GM21367 (cell line): ENCODE measurements around the gene H6PD.

ENCODE experiments used
- ATAC-seq: cut with Tn5 transposase; IDR thresholded peaks from one replicate; pipeline ENCODE4 v1.9.1; 2021; ENCODE audit not compliant: unreplicated experiment

The H6PD gene

DNA sequence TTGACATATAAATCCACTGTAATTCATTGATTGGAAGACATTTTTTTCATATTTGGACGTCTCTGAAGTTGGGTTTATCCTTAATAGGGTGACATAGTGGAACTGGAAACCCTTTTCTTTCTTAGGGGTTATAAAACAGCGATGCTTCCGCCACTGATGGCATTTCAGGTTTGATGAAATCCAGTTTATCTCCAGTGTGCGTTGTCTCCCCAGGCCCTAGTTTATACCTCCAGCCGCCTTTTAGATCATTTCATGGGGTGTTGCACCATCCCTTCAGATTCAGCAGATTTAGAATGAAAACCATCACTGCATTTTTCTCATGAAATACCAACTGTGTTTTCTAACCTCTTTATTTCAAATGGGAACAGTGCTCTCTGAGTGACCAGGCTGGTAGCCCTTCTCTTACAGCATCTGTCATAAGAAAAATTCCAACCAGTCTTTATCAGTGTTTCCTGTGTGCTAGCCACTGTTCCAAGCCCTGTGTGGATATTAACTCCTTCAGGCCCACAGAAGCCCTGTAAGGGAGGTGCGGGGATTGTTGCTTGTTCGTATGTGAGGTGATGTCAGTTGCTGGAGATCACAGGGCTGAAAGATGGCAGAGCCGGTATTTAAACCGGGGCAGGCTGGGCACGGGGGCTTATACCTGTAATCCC is 19.0 kb downstream of the H6PD start:
- ATAC-seq, result no peak

DNA sequence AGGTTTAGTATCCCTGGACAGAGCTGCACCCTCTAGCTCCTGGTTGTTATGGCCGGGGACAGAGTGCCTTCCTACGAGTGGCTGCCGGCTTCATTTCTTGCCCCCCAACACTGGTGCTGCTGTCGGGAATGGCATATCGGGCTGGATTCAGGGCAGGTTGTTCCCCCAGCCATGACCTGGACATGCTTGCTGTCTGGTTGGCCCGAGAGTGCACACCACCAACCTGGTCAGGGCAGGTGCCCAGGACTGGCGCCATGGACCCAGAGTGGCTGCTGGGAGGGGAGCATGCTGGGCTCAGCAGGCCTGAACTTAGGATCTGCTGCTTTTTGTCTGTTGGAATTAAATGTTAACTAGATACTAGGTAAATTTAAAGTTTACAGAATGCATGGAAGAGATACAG is 21.8 kb downstream of the H6PD start:
- ATAC-seq, result no peak

- no peak for ATAC-seq
Observed at GRCh38 chr1:9257851-9258250, 23.3 kb downstream of the H6PD start.

GRCh38 chr1:9258629-9259028 is 24.1 kb downstream of the H6PD start:
- no peak for ATAC-seq

DNA sequence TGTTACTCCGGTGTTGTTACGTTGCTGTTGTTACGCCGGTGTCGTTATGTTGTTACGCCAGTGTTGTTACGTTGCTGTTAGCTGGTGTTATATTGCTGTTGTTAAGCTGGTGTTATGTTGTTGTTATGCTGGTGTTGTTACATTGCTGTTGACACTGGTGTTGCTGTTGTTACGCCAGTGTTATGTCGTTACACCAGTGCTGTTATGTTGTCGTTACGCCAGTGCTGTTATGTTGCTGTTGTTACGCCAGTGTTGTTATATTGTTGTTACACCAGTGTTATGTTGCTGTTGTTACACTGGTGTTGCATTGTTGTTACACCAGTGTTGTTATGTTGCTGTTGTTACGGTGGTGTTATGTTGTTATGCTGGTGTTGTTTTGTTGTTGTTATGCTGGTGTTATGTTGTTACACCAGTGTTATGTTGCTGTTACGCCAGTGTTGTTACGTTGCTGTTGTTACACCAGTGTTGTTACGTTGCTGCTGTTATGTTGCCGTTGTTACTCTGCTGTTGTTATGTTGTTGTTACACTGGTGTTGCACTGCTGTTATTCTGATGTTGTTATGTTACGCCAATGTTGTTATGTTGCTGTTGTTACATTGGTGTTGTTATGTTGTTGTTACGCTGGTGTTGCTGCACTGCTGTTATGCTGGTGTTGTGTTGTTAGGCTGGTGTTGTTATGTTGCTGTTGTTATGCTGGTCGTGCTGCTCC is 25.6 kb downstream of the H6PD start:
- no peak for ATAC-seq

- ATAC-seq, result no peak
Observed at GRCh38 chr1:9261496-9261895, 26.9 kb downstream of the H6PD start.

DNA sequence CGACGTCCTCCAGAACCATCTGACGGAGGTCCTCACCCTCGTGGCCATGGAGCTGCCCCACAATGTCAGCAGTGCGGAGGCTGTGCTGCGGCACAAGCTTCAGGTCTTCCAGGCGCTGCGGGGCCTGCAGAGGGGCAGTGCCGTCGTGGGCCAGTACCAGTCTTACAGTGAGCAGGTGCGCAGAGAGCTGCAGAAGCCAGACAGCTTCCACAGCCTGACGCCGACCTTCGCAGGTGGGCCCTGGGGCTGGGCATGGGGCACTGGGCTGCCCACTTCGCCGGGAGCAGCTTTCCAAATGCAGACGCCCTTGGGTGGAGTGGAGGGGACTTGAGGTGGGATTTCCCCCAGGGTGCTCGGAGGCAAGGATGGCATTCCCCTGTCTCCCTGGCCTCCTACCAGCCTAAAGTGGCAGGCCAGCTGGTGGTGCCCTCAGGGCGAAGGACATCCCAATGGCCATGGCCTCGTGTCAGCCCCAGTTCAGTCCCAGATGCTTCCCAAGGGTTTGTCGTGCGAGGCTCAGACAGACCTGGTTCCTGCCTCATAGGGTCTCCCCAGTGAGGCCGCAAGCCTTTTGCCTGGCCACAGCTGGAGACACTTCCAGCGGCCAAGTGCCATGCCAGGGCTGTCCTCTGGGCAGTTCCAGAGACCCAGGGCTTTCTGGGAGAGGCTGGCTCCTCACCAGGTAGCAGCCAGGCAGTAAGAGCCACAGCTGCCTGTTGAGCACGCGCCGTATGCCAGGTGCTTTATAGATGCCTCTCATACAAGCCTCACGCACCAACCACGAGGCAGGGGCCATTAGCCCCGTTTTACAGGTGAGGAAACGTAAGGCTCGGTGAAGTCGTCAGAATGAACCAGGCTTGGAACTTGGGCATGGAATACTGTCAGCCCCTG is 27.8 kb downstream of the H6PD start:
- no peak for ATAC-seq

DNA sequence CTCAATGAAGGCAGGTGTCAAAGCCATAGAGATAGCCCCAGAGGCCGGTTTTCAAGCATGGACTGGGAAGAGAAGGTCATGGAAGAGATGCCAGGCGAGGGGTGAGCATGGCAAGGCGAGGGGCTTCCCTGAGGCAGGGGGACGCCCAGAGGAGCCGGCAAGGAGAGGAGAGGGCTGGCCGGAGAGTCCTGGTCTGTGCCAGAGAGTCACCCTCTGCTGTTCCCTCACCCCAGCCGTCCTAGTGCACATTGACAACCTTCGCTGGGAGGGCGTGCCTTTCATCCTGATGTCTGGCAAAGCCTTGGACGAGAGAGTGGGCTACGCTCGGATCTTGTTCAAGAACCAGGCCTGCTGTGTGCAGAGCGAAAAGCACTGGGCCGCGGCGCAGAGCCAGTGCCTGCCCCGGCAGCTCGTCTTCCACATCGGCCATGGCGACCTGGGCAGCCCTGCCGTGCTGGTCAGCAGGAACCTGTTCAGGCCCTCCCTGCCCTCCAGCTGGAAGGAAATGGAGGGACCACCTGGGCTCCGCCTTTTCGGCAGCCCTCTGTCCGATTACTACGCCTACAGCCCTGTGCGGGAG is 28.8 kb downstream of the H6PD start:
- ATAC-seq, result no peak

GRCh38 chr1:9263984-9264872 is 29.7 kb downstream of the H6PD start:
- no peak for ATAC-seq

DNA sequence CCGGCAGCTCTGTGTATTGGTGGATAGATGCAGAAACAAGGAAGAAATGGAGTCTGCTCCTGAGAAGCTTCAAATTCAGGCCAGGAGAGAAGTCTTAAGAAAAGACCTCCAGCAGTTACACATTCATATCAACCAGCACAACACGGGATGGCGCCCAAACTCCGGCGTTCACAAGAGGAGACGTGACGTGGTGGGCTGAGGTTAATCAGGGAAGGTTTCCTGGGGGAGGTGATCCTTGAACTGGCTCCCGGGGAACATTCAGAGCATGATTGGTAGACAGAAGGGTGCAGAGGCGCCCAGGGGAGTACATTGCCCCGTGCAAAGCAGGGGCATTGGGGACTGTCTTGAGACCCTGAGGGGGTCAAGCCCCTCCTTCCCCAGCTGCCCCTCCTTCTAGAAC is 30.5 kb downstream of the H6PD start:
- ATAC-seq, result no peak

DNA sequence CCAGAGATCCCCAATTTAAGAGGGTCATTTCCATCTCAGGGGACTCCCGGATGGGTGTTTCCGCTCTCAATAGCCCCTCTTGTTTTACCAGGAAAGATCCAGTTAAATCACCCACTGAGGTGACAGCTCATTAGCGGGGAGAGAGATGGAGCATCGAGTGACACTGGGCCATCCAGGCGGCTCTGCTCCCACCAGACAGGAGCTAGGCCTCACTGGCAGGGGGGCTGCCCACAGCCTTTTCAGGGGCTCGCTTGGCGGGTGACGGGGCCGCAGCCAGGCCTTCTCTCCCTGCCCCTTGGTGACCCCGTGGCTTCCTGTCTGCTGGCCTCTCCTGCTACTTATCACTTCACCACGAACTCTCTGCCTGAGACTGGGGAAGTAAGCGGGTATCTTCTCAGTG is 31.4 kb downstream of the H6PD start:
- ATAC-seq, result no peak

GRCh38 chr1:9267352-9267686 is 32.7 kb downstream of the H6PD start:
- ATAC-seq, result no peak

DNA sequence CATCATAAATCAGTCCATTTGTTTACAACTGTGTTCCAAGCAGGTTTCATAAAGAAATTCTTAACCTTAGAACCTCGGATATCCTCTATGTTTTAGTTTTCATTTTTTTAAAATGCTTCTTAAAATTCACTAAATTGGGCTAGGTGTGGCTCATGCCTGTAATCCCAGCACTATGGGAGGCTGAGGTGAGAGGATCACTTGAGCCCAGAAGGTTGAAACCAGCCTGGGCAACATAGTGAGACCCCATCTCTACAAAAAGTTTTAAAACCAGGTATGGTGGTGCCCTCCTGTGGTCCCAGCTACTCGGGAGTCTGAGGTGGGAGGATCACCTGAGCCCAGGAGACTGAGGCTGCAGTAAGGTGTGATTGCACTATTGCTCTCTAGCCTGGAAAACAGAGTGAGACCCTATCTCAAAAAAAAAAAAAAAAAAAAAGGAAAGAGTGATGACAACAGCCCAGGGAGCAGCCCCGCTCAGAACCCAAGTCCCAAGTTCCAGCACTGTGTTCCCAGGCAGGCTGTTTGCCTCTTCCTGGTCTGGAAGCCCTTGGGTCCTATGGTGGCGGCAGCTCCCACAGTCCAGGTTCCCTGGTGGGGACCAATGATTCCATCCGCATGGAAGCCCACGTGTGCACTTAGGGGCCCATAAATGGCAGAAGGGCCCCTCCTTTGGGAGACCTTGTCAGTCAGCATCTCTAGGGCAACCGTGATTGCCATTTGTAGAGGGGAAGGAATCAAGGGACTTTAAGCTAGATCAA is 33.4 kb downstream of the H6PD start:
- ATAC-seq, result no peak

GRCh38 chr1:9269078-9269501 is 34.5 kb downstream of the H6PD start:
- no peak for ATAC-seq

DNA sequence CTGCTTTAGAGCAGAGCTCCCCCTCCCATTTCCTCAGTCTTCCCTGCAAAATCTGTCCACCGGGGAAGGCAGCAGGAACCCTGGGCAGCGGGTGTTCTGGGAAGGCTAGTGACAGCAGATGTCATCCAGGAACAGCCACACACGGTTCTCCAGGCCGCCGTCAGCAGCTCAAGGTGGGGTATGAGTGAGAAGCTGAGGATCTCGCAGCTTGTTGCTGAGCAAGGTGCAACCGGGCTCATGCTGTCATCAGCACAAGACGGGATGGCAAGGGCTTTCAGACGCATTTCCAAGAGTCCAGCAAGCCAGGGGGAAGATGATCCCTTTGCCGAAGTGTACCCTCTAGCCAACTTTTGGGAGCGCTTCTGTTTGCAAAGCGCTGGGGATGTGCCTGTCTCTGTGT is 35.1 kb downstream of the H6PD start:
- no peak for ATAC-seq

GRCh38 chr1:9270290-9270883 is 35.8 kb downstream of the H6PD start:
- no peak for ATAC-seq

DNA sequence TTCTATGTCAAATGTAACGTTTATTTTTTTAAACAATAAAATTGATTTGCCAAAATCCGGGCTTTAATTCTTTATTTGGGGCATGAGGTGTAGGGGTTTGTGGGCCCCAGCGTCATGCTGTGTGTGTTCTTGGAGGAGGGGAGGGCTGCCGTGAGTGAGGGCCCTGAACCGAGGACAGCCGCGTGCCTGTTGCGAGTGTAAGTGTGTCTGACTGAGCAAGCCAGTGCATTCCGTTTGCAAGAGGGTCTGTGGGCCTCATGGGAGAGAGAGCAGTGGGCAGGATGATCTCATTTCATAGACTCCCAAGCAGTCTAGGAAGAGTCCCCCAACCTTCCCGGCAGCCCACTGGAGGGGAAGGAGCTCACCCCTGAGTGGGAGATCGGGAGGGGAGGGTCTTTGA is 36.7 kb downstream of the H6PD start:
- ATAC-seq, result no peak

GRCh38 chr1:9271861-9272595 is 37.5 kb downstream of the H6PD start:
- ATAC-seq, result no peak

GRCh38 chr1:9273177-9273576 is 38.6 kb downstream of the H6PD start:
- ATAC-seq, result no peak
